Epithelial cell of esophagus (primary cell): ENCODE measurements around the gene AHDC1.

Source experiments
- DNase-seq: peaks from one replicate; pipeline ENCODE4 v3.0.0; 2010; ENCODE audit warnings: low read depth
- H3K4me3 ChIP-seq: 2 replicates; pipeline ENCODE4 v1.5.1; 2011; ENCODE audit warnings: mild to moderate bottlenecking, low read length, control low read depth
- TF ChIP-seq, protein P1 (sequence below): IDR thresholded peaks from 2 replicates; pipeline ENCODE4 v1.5.1; 2011; ENCODE audit warnings: low read depth, mild to moderate bottlenecking, low read length, control low read depth, inconsistent platforms; ENCODE audit not compliant: insufficient read depth; ENCODE audit errors: missing control alignments

AHDC1 gene

DNA sequence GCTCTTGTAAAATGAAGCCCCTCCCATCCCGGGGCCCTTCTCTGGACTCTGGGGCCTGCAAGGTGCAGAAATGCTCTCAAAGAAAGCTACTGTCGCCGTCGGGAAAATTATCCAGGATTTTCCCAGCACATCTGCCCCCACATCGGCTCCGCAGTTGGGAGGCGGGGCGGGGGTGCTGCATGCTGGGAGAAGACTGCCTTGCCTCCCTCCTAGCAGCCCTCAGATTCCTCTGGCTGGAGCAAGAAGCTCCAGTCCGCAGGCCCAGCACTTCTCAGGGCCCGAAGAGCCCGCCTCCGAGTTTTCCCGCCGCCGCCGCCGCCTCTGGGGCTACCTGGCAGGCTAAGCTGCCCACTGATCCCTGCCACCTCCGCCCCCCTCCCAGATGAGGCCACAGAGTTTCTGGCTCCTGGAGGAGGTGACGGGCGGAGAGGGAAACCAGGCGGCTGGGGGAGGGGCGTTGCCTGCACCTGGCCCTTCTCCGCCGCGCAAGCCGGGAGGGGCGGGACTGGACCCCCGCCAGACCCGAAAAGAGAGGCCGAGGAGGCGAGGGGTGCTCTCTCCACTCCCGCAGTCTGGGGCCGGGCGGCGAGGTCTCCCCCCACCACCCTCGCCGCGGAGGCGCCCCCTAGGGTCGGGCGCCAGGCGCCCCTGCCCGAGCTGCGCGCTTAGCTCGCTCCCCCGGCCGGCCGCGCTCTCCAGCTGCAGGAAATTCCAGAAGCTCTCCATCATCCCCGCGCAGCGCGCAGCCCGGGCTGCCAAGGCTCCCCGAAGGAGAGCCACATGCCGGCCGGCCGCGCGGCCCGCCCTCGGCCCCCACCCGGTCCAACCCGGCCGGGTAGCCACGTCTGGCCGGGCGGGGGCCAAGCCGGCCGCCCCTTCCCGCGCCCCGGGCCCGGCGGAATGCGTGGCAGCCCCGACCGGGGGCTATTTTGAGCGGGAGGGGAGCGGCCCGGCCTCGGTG lies 28.8 kb downstream of the AHDC1 start:
- TF ChIP-seq, protein P1, sequence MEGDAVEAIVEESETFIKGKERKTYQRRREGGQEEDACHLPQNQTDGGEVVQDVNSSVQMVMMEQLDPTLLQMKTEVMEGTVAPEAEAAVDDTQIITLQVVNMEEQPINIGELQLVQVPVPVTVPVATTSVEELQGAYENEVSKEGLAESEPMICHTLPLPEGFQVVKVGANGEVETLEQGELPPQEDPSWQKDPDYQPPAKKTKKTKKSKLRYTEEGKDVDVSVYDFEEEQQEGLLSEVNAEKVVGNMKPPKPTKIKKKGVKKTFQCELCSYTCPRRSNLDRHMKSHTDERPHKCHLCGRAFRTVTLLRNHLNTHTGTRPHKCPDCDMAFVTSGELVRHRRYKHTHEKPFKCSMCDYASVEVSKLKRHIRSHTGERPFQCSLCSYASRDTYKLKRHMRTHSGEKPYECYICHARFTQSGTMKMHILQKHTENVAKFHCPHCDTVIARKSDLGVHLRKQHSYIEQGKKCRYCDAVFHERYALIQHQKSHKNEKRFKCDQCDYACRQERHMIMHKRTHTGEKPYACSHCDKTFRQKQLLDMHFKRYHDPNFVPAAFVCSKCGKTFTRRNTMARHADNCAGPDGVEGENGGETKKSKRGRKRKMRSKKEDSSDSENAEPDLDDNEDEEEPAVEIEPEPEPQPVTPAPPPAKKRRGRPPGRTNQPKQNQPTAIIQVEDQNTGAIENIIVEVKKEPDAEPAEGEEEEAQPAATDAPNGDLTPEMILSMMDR: no peak
- peak; percentile 81 for DNase-seq
- no peak overlapping the region for H3K4me3 ChIP-seq

DNA sequence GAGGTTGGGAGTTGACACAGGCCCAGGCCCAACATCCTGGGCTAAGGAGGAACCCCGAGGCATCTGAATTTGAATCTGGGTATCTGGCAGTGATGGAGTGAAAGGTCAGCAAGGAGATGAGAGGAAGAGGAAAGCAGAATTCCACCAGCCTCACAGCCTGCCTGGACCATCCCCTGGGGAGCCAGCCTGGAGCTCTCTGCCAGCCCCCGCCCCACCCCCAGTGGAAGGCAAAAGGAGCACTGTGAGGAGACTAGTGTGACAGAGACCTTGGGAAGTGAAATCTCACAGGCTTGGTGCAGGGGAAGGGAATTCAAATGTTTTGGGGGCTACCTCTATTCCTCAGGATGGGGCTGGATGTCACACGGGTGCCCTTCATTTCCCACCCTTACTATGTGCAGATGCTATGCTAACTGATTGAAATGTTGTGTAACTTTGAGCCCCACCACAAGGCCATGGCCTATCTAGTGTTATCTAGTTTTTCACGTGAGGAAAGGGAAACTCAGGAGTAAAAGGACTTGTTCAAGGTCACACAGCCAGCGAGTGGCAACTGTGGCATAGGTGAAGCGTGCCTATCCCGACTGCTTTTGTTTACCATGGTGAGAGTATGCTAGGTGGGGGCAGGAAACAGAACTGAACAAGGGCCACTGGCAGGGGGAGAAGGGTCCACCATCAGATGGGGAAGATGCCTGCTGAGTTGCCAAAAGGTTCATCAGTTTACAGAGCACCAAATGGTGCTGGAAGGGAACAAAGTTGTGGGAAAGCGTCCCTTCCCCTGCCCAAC lies 29.8 kb downstream of the AHDC1 start:
- no peak for DNase-seq
- no peak overlapping the region for H3K4me3 ChIP-seq
- TF ChIP-seq, protein P1: no peak

DNA sequence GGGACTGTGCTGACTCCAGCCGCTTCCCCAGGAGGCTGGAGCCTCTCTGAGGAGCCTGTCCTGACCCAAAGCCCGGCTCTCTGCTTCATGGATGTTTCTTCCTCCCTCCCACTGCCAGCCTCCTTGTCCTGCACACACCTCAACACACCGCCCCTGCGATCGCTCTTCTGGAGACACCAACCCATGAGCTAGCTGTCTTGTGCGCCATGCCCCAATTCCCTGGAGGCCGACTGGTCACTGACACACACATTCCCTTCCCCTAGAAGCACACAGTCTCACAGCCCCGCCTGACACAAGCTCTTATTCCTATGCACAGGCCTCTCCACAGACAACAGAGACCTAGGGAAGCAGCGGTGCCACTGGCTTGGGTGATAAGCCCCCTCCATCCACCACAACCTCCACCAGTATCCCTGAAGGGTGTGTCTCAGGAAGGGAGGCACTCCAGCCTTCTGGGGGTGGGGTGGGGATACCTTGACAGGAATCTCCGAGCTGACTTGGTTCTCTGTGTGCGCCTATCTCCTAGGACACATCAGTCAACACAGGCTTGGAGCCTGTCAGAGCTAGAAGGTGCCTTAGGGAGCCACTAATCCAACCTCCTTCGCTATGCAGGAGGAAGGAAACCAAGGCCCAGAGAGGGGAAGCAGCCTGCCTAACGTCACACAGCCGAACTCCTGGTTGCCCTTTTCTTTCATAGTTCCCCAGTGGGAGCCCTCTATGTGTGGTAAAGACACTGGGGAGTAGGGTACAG lies 31.1 kb downstream of the AHDC1 start:
- peak; percentile 46 for DNase-seq
- no peak overlapping the region for H3K4me3 ChIP-seq
- TF ChIP-seq, protein P1: no peak

DNA sequence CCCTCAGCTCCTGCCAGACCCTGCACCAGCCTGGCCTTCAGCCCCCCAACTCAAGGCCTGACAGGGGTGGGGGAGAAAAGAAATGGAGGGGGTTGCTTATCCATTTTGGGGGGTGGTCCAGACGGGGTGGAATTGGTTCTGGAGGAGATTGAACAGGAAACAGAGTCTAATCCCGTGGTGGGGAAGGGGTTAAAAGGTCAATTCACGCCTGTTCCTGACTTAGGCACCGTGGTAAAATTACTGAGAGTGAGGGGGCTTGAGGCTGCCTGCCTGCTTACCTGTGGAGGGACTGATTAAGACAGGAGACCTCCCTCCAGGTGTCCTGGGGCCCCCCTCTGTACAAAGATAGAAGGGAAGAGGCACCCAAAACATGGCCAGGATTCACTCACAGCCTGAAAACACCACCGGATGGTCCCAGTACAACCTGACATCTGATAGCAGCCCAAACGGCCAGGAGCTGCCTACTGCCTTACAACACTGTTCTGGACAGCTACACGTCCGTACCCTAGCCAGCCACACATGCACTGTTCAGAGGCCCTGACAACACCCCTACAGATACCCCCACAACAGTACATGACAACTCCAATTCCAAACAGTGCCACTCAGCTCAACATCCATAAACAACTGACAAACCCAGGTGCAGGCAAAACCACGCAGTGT lies 31.8 kb downstream of the AHDC1 start:
- no peak overlapping the region for H3K4me3 ChIP-seq
- TF ChIP-seq, protein P1: no peak
- no peak for DNase-seq

DNA sequence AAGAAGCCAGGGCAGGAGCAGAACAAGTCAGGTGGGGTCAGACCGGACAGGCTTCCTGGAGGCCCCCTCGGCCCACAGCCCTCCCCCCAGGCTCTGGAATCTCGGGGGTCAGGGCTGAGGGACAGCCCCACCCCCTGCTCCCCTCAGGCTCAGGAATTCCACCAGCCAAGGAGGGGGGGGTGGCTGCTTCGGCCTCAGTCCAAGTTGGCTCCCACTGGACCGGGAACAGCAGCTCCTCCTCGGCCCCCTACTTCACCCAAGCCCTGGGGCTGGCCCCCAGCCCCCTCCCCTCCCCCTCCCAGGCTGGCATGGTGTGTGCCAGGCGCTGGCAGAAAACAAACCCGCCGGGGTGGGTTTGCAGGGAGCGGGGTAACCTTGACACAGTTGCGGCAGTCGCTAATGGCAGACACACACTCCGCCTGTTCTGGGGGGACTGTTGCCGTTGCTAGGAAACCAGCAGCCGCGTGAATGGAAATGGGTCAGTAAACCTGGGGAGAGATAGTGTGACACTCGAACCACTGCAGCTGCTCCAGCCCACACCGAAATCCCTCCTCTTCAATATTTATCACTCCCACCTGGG lies 32.4 kb downstream of the AHDC1 start:
- TF ChIP-seq, protein P1: no peak
- no peak for DNase-seq
- no peak overlapping the region for H3K4me3 ChIP-seq

DNA sequence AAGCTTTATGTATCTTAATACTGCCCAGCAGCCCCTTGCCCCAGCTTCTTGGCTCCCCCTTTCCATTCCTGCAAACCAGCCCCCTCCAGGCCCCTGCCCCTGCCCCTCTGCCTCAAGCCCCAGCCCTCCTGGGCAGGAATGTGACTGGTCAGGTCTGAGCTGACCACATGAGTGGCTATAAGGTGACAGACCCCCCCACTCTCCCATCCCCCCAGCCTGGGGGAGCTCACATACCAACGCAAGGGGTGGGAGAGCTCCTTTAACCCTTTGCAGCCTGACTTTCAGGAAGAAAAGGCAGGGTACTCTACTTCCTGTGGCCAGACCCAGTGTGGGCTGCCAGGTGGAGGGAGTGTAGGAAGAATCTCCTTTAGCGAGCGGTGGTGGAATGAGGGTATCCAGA lies 33.2 kb downstream of the AHDC1 start:
- no peak overlapping the region for H3K4me3 ChIP-seq
- no peak for DNase-seq
- TF ChIP-seq, protein P1: no peak
